Skin of body (tissue), 2 donors: ENCODE data around the gene SETD5. TPM values are rescaled to one million over a fixed set of nuclear protein-coding genes. Genes with fewer than 3 reads are reported as not detected.

Experiments used
- DNase-seq: peaks from one replicate; lab custom pipeline; 2025; lab: John Stamatoyannopoulos, UW
- total RNA-seq: library from RNA; depleted of rRNA; stranded (reverse); fragments of >200 nt; gene quantifications from one replicate; pipeline ENCODE4 v1.2.3, GENCODE V29; 2014

SETD5 gene
- total RNA-seq, 1 donor from 2014 or later: 113 TPM

DNA sequence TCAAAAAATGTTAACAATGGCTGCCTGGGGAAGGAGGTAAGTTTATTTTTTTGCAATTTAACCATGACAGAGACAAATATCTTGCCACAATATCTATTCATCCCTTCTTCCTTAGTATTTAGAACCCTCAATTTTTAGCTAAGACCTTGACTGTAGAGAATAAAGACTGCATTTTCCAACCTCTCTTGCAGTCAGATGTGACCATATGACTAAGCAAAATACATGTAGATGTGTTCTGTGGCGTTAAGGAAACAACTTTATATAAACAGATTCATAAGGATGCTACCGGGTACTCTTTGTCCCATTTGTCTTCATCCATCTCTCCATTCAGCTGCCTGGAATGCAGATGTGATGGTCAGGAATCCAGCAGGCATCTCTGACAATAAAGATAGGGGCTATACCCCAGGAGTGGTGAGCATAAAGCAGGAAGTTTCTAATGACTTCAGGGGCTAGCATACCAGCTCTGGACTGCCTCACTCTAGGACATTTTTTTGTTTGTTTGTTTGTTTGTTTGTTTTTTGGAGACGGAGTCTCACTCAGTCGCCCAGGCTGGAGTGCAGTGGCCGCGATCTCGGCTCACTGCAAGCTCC lies 115.1 kb downstream of the SETD5 start:
- no peak for DNase-seq

DNA sequence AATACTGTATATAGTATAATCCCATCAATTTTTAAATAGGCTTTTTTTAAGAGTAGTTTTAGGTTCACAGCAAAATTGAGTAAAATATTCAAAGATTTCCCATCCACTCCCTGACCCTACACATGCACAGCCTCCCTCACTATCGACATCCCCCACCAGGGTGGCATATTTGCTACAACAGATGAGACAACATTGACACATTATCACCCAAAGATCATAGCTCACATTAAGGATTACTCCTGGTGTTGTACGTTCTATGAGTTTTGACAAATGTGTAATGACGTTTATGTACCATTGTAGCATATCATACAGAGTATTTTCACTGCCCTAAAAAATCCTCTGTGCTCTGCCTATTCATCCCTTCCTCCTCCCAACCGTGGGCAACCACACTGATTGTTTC lies 116.9 kb downstream of the SETD5 start:
- DNase-seq: no peak

DNA sequence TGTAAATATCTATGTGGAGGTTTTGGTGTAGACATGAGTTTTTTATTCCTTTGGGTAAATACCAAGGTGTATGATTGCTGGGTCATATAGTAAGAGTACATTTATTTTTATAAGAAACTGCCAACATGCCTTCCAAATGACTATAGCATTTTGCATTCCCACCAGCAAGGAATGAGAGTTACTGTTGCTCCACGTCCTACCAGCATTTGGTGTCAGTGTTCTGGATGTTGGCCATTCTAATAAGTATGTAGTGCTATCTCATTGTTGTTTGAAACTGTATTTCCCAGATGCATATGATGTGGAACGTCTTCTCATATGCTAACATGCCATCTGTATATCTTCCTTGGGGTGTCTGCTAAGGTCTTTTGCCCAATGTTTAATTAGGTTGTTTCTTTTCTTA lies 117.5 kb downstream of the SETD5 start:
- DNase-seq: no peak

DNA sequence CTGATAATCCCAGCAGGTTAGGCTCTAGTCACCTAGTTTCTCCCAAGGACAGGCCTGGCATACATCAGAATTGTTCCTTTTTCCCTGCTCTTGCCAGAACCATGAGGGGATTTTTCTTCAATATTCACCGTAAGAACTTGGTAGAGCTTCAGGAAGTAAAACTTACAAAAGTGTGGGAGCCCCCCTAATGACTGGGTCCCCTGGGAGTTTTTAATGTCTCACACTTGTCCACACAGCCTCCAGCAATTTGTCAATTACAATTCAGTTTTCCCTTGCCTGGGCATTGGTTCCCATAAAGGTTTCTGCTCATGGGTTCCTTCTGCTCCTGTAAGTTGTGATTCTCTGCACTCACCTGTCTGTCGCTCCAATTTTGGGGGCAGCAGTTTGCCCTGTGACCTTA lies 127.7 kb downstream of the SETD5 start:
- no peak for DNase-seq

Other genes starting within 250 kb of the SETD5 start
- gene SRGAP3, start 148.0 kb upstream of the SETD5 start, total RNA-seq: 21.4 TPM
- gene THUMPD3, start 34.6 kb upstream of the SETD5 start, total RNA-seq: 37.5 TPM
- not detected for gene LHFPL4, start 156.2 kb downstream of the SETD5 start, total RNA-seq